ENCODE measurements around the gene ANK3. TPM values are rescaled to one million over a fixed set of nuclear protein-coding genes. Genes with fewer than 3 reads are reported as not detected.

The ANK3 gene
- total RNA-seq, 4 donors from 2014 or later: 86.3 to 224 (median 139) TPM

DNA sequence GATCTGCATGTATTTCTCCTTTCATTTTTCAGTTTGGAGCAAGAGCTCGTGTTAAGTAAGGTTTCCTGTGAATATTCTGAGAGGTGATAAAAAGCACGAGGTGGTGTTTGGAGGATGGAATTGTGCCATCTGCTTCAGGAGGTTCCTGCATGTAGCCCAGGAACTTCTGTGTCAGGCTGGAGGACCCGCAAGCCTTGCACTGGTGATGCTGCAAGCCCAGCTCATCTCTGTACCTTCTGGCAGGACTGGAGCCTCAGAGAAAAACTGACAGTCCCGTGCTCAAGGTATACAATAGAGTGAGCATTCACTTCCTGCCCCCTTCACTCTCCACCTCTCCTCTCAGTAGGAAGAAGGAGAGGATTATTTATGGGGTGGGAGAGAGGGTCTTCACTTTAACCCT is 242.7 kb downstream of the ANK3 start:
- Histone ChIP-seq H3K36me3 (peaks cover 0 to 10% (median 0%) of the 10 kb centered on the region in 3 donors), H3K27me3 (no peaks in the 10 kb centered on the region), H3K27ac (no peak overlapping the region), H3K4me1 (peaks cover 0 to 10% (median 0%) of the 10 kb centered on the region in 4 donors), H3K4me3 (no peak overlapping the region), H3K9me3 (no peaks in the 10 kb centered on the region)
- DNase-seq (ENCODE audit: low spot score in 2 of 2): no peak
- whole genome bisulfite sequencing, 2 donors: 70 to 79% methylated on average over 4 of the region's 4 CpGs
- TF ChIP-seq POLR2A (IDR thresholded peaks at IDR 0.05) (no peak), CTCF (IDR thresholded peaks at IDR 0.05) (no peak), EP300 (IDR thresholded peaks at IDR 0.05) (no peak)

DNA sequence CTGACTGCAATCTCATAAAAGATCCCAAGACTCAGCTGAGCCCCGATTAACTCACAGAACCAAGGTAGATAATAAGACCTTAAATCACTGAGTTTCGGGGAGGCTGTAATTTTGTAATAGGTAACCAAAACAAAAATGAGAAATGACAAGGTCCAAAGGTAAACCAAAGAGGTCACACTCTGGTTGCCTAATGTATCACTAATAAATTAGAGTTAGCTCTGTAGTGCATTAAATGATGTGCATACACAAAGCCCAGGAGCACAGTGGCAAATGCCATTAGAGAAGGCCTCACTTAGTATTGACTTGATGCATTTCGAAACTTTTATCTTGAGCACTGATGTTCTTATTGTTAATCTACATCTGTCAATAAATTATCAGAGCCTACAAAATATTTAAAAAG is 245.6 kb downstream of the ANK3 start:
- Histone ChIP-seq H3K4me3 (no peak overlapping the region), H3K27ac (no peak overlapping the region), H3K36me3 (peaks cover 0 to 10% (median 0%) of the 10 kb centered on the region in 3 donors), H3K4me1 (peaks cover 0 to 39% (median 3%) of the 10 kb centered on the region in 4 donors), H3K27me3 (no peaks in the 10 kb centered on the region), H3K9me3 (no peaks in the 10 kb centered on the region)
- no peak for DNase-seq (ENCODE audit: low spot score in 2 of 2)
- TF ChIP-seq POLR2A (IDR thresholded peaks at IDR 0.05) (no peak), EP300 (IDR thresholded peaks at IDR 0.05) (no peak), CTCF (IDR thresholded peaks at IDR 0.05) (no peak)
- WGBS, 2 donors: 97 to 99% methylated on average over 3 of the region's 3 CpGs

DNA sequence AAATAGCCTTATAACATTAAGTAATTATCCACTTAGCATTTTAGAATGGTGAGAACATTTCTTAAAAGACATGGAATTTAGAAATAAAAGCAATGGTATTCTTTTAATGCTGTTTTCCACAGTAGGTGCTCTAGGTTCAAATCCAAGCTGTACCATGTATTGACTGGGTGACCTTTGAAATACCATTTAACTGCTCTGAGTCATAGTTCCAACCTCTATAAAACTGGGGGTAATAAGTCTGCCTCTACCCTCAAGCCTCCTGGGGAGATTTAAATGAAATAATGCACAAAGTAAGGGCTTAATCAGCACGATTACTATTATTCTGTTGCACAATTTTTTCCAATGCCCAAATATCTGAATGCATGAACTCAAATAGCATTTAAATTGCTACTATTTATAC is 246.9 kb downstream of the ANK3 start:
- no peak for DNase-seq (ENCODE audit: low spot score in 2 of 2)
- TF ChIP-seq CTCF (IDR thresholded peaks at IDR 0.05): no peak
- no peak for TF ChIP-seq POLR2A (IDR thresholded peaks at IDR 0.05)
- no peak for TF ChIP-seq EP300 (IDR thresholded peaks at IDR 0.05)
- Histone ChIP-seq H3K27me3 (no peaks in the 10 kb centered on the region), H3K4me3 (no peak overlapping the region), H3K9me3 (no peaks in the 10 kb centered on the region), H3K27ac (no peak overlapping the region), H3K36me3 (peaks cover 0 to 10% (median 0%) of the 10 kb centered on the region in 3 donors), H3K4me1 (peaks cover 0 to 29% (median 3%) of the 10 kb centered on the region in 4 donors)
- 49 to 52% methylated on average over 1 of the region's 1 CpG for WGBS, 2 donors

GRCh38 chr10:60141896-60142559 is 247.6 kb downstream of the ANK3 start:
- H3K27ac ChIP-seq: peak overlapping the region in 1 of 4 donors; percentile 74
- peaks cover 0 to 10% (median 0%) of the 10 kb centered on the region in 3 donors for H3K36me3 ChIP-seq
- no peak overlapping the region for H3K4me3 ChIP-seq
- H3K9me3 ChIP-seq: no peaks in the 10 kb centered on the region
- peaks cover 0 to 29% (median 5%) of the 10 kb centered on the region in 4 donors for H3K4me1 ChIP-seq
- DNase-seq (ENCODE audit: low spot score in 2 of 2): no peak
- TF ChIP-seq POLR2A (IDR thresholded peaks at IDR 0.05) (no peak), CTCF (IDR thresholded peaks at IDR 0.05) (no peak), EP300 (IDR thresholded peaks at IDR 0.05) (no peak)
- no peaks in the 10 kb centered on the region for H3K27me3 ChIP-seq
- WGBS, 2 donors: 90 to 94% methylated on average over 7 of the region's 7 CpGs

Data from tibial nerve (tissue), 4 donors.